ENCODE results near the gene MAMSTR. TPM values are rescaled to one million over a fixed set of nuclear protein-coding genes. Genes with fewer than 3 reads are reported as not detected.

Gene MAMSTR
- total RNA-seq, 1 donor from 2014 or later, result 2.1 TPM

- Mint-ChIP-seq H3K4me3 (ENCODE audit: low read depth) (peak overlapping the region; percentile 60), H3K27me3 (peaks cover 28% of the 10 kb centered on the region), H3K36me3 (ENCODE audit: insufficient read depth) (peaks cover 2% of the 10 kb centered on the region), H3K4me1 (ENCODE audit: low read depth) (peaks cover 6% of the 10 kb centered on the region), H3K9me3 (ENCODE audit: low read depth) (no peaks in the 10 kb centered on the region), H3K27ac (peak overlapping the region; percentile 95)
- peak; percentile 96 for DNase-seq (ENCODE audit: low spot score, unreplicated experiment)
- peak; percentile 41 for TF ChIP-seq CTCF (IDR thresholded peaks at IDR 0.05; ENCODE audit: unreplicated experiment)
Measured at GRCh38 chr19:48738557-48739403, 19.3 kb upstream of the MAMSTR start.

GRCh38 chr19:48737360-48737998 is 18.0 kb upstream of the MAMSTR start:
- Mint-ChIP-seq H3K9me3 (ENCODE audit: low read depth) (no peaks in the 10 kb centered on the region), H3K27ac (peak overlapping the region; percentile 95), H3K27me3 (peaks cover 27% of the 10 kb centered on the region), H3K36me3 (ENCODE audit: insufficient read depth) (peaks cover 2% of the 10 kb centered on the region), H3K4me1 (ENCODE audit: low read depth) (peaks cover 6% of the 10 kb centered on the region), H3K4me3 (ENCODE audit: low read depth) (peak overlapping the region; percentile 26)
- DNase-seq (ENCODE audit: low spot score, unreplicated experiment), result no peak
- TF ChIP-seq CTCF (IDR thresholded peaks at IDR 0.05; ENCODE audit: unreplicated experiment), result no peak

- no peak for DNase-seq (ENCODE audit: low spot score, unreplicated experiment)
- peaks cover 23% of the 10 kb centered on the region for H3K27me3 Mint-ChIP-seq
- TF ChIP-seq CTCF (IDR thresholded peaks at IDR 0.05; ENCODE audit: unreplicated experiment), result no peak
- H3K27ac Mint-ChIP-seq, result peak overlapping the region; percentile 15
- H3K4me3 Mint-ChIP-seq (ENCODE audit: low read depth), result peak overlapping the region; percentile 67
- H3K4me1 Mint-ChIP-seq (ENCODE audit: low read depth), result peaks cover 6% of the 10 kb centered on the region
- peaks cover 4% of the 10 kb centered on the region for H3K36me3 Mint-ChIP-seq (ENCODE audit: insufficient read depth)
- no peaks in the 10 kb centered on the region for H3K9me3 Mint-ChIP-seq (ENCODE audit: low read depth)
Measured at GRCh38 chr19:48735031-48735615, 15.6 kb upstream of the MAMSTR start.

- Mint-ChIP-seq H3K36me3 (ENCODE audit: insufficient read depth) (peaks cover 4% of the 10 kb centered on the region), H3K4me3 (ENCODE audit: low read depth) (peak overlapping the region; percentile 67), H3K4me1 (ENCODE audit: low read depth) (peaks cover 6% of the 10 kb centered on the region), H3K27ac (peak overlapping the region; percentile 15), H3K27me3 (peaks cover 18% of the 10 kb centered on the region), H3K9me3 (ENCODE audit: low read depth) (no peaks in the 10 kb centered on the region)
- no peak for DNase-seq (ENCODE audit: low spot score, unreplicated experiment)
- TF ChIP-seq CTCF (IDR thresholded peaks at IDR 0.05; ENCODE audit: unreplicated experiment), result no peak
Measured at GRCh38 chr19:48734625-48735024, 15.1 kb upstream of the MAMSTR start.

- Mint-ChIP-seq H3K27ac (no peak overlapping the region), H3K36me3 (ENCODE audit: insufficient read depth) (peaks cover 4% of the 10 kb centered on the region), H3K9me3 (ENCODE audit: low read depth) (peaks cover 1% of the 10 kb centered on the region), H3K4me3 (ENCODE audit: low read depth) (no peak overlapping the region), H3K4me1 (ENCODE audit: low read depth) (peaks cover 3% of the 10 kb centered on the region), H3K27me3 (peaks cover 21% of the 10 kb centered on the region)
- no peak for DNase-seq (ENCODE audit: low spot score, unreplicated experiment)
- no peak for TF ChIP-seq CTCF (IDR thresholded peaks at IDR 0.05; ENCODE audit: unreplicated experiment)
Measured at GRCh38 chr19:48731452-48731851, 11.9 kb upstream of the MAMSTR start.
